Karpas-422 (cell line): Measurements from ENCODE around the gene CSRNP3. TPM values are rescaled to one million over a fixed set of nuclear protein-coding genes. Genes with fewer than 3 reads are reported as not detected.
A peak's percentile ranks its signal among the peaks of the same experiment; 100 is the strongest.

Experiments used
- DNase-seq: peaks from one replicate; pipeline ENCODE4 v3.0.0-alpha.2; 2015
- H2AFZ ChIP-seq: fragments of 200-600 bp; sonication (generic); 2 replicates; pipeline ENCODE4 v1.6.1; 2014; ENCODE audit warnings: antibody characterized with exemption, low read length, mixed read lengths
- H3K27ac ChIP-seq: fragments of 200-600 bp; sonication (generic); 2 replicates; pipeline ENCODE4 v1.5.1; 2014; ENCODE audit warnings: mild to moderate bottlenecking, low read length, moderate library complexity
- H3K27me3 ChIP-seq: fragments of 200-600 bp; sonication (generic); 2 replicates; pipeline ENCODE4 v1.6.1; 2014; ENCODE audit warnings: low read length, mixed read lengths
- H3K36me3 ChIP-seq: fragments of 200-600 bp; sonication (generic); 2 replicates; pipeline ENCODE4 v1.6.1; 2014; ENCODE audit warnings: low read length, mixed read lengths; ENCODE audit not compliant: insufficient read depth
- H3K4me1 ChIP-seq: fragments of 200-600 bp; sonication (generic); 2 replicates; pipeline ENCODE4 v1.6.1; 2014; ENCODE audit warnings: mild to moderate bottlenecking, low read length, mixed read lengths
- H3K4me2 ChIP-seq: fragments of 200-600 bp; sonication (generic); 2 replicates; pipeline ENCODE4 v1.6.1; 2014; ENCODE audit warnings: low read length, low read depth, mild to moderate bottlenecking; ENCODE audit not compliant: poor library complexity, severe bottlenecking
- H3K4me3 ChIP-seq: fragments of 200-600 bp; sonication (generic); 2 replicates; pipeline ENCODE4 v1.5.1; 2014; ENCODE audit warnings: mild to moderate bottlenecking, antibody characterized with exemption, low read length, mixed read lengths
- H3K79me2 ChIP-seq: fragments of 200-600 bp; sonication (generic); 2 replicates; pipeline ENCODE4 v1.6.1; 2014; ENCODE audit warnings: mild to moderate bottlenecking, low read length, mixed read lengths
- H3K9ac ChIP-seq: fragments of 200-600 bp; sonication (generic); 2 replicates; pipeline ENCODE4 v1.6.0; 2014; ENCODE audit warnings: low read length
- H3K9me2 ChIP-seq: fragments of 200-600 bp; sonication (generic), shearing (Covaris generic); replicated peaks from 2 replicates; pipeline ENCODE4 v1.6.0; 2014; ENCODE audit warnings: mild to moderate bottlenecking, low read length, moderate library complexity; ENCODE audit not compliant: insufficient read depth
- H3K9me3 ChIP-seq: fragments of 300-700, 200-600 bp; sonication (generic); 2 replicates; pipeline ENCODE4 v1.6.1; 2014; ENCODE audit warnings: low read length, mixed read lengths
- H4K20me1 ChIP-seq: fragments of 200-600 bp; sonication (generic); 2 replicates; pipeline ENCODE4 v1.6.1; 2014; ENCODE audit warnings: mild to moderate bottlenecking, antibody characterized with exemption, low read length, low read depth; ENCODE audit not compliant: insufficient read depth
- total RNA-seq: library from RNA; depleted of rRNA; stranded (reverse); fragments of >200 nt; shearing (Covaris generic); gene quantifications from 2 replicates; pipeline ENCODE4 v1.2.3, GENCODE V29; 2014; ENCODE audit warnings: low replicate concordance

Gene CSRNP3
- total RNA-seq, 1 experiment from 2014 or later: 16.8 TPM

- no peak for DNase-seq
Observed at GRCh38 chr2:165623783-165624469, 154.4 kb downstream of the CSRNP3 start.

GRCh38 chr2:165624470-165624800 is 154.9 kb downstream of the CSRNP3 start:
- no peak overlapping the region; the same call in 1 of the 2 replicates for H3K27ac ChIP-seq
- H3K79me2 ChIP-seq: peaks cover 14% of the 10 kb centered on the region; the same call in 1 of the 2 replicates
- H3K4me1 ChIP-seq: peaks cover 28% of the 10 kb centered on the region
- no peak for DNase-seq
- no peaks in the 10 kb centered on the region for H4K20me1 ChIP-seq
- H3K9me3 ChIP-seq: no peaks in the 10 kb centered on the region
- H3K36me3 ChIP-seq: no peaks in the 10 kb centered on the region
- no peaks in the 10 kb centered on the region for H3K9me2 ChIP-seq
- no peak overlapping the region for H3K4me3 ChIP-seq
- H2AFZ ChIP-seq: no peak overlapping the region
- no peak overlapping the region for H3K9ac ChIP-seq
- H3K27me3 ChIP-seq: no peaks in the 10 kb centered on the region
- no peak overlapping the region for H3K4me2 ChIP-seq

More at GRCh38 chr2:165623783-165624469, 154.4 kb downstream of the CSRNP3 start:
- Histone ChIP-seq H3K79me2 (peaks cover 16% of the 10 kb centered on the region; the same call in 1 of the 2 replicates), H3K9ac (no peak overlapping the region), H3K36me3 (no peaks in the 10 kb centered on the region), H3K9me2 (no peaks in the 10 kb centered on the region), H3K27ac (no peak overlapping the region; the same call in 1 of the 2 replicates), H3K27me3 (no peaks in the 10 kb centered on the region), H2AFZ (no peak overlapping the region), H3K4me2 (no peak overlapping the region), H3K9me3 (no peaks in the 10 kb centered on the region), H3K4me1 (peaks cover 28% of the 10 kb centered on the region), H4K20me1 (no peaks in the 10 kb centered on the region), H3K4me3 (no peak overlapping the region)

DNA sequence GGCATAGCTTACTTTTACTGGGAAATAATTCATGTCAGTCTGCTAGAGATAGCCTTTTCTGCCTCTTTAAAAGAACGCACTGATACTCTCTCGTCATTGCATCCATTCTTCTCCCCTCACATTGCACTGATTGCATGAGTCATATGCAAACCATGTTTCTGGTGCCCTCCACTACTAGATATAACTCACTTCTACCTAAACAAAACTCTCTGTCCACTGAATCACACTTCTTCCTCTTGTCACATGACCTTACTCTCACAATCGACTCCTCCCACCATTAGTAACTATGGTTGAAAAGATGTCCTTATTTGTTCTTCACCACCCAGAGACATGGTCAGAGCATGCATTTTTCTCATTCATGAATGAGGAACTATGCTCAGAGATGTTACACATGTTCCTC is 158.0 kb downstream of the CSRNP3 start:
- Histone ChIP-seq H3K27ac (peak overlapping the region; percentile 53), H3K79me2 (peaks cover 3% of the 10 kb centered on the region; the same call in 1 of the 2 replicates), H2AFZ (no peak overlapping the region), H3K4me3 (no peak overlapping the region), H3K4me1 (peaks cover 20% of the 10 kb centered on the region), H3K9me2 (no peaks in the 10 kb centered on the region), H3K9me3 (no peaks in the 10 kb centered on the region), H3K4me2 (peak overlapping the region; percentile 8), H4K20me1 (no peaks in the 10 kb centered on the region), H3K9ac (no peak overlapping the region; the same call in 1 of the 2 replicates), H3K36me3 (no peaks in the 10 kb centered on the region), H3K27me3 (no peaks in the 10 kb centered on the region)
- DNase-seq: peak; percentile 80

DNA sequence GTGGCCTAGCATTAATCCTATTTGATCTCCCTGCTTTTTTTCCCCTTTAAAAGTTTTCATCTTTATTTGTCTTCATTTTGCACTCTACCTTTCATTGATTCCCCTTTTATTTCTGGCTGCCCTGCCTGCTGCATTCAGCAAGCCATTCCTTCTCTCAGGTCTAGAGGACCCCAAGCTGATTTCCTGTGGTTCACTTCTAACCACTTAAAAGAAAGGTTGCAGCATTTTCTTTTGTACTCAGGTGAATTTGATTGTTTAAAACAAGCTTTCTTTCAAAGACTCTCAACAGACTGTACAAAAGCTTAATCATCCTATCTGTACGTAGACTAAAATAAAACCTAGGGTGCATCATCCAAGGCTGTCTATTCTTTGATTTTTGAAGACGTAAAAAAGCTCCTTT is 160.3 kb downstream of the CSRNP3 start:
- Histone ChIP-seq H3K4me2 (no peak overlapping the region), H3K9ac (no peak overlapping the region), H3K9me2 (no peaks in the 10 kb centered on the region), H3K36me3 (no peaks in the 10 kb centered on the region), H2AFZ (no peak overlapping the region), H3K27me3 (no peaks in the 10 kb centered on the region), H3K79me2 (no peaks in the 10 kb centered on the region; the same call in 1 of the 2 replicates), H3K27ac (no peak overlapping the region), H3K4me1 (peaks cover 23% of the 10 kb centered on the region), H3K9me3 (no peaks in the 10 kb centered on the region), H4K20me1 (no peaks in the 10 kb centered on the region), H3K4me3 (no peak overlapping the region)
- no peak for DNase-seq

DNA sequence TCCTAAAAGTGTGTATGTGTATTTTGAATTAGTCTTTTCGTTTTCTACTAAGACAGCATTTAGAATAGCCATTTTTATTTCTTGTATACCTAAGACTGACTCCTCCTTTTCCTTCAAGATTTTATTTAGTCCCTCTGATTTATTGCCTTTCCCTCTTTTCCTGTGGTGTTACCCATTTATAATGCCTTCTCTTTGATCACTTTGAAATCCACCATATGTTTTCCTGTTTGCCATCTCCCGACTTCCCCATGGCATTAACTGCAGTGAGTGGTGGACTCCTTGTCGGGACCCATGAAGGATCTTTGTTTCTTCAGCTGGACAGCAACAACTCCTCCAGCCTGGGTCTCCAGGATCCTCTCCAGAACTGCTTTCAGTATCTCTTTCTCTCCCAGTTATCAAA is 160.7 kb downstream of the CSRNP3 start:
- no peak overlapping the region for H2AFZ ChIP-seq
- no peak for DNase-seq
- no peak overlapping the region for H3K4me3 ChIP-seq
- H3K36me3 ChIP-seq: no peaks in the 10 kb centered on the region
- H3K27me3 ChIP-seq: no peaks in the 10 kb centered on the region
- no peaks in the 10 kb centered on the region for H3K9me3 ChIP-seq
- H3K9ac ChIP-seq: no peak overlapping the region
- H3K27ac ChIP-seq: no peak overlapping the region
- no peaks in the 10 kb centered on the region for H3K9me2 ChIP-seq
- no peak overlapping the region for H3K4me2 ChIP-seq
- H3K4me1 ChIP-seq: peaks cover 23% of the 10 kb centered on the region
- no peaks in the 10 kb centered on the region; the same call in 1 of the 2 replicates for H3K79me2 ChIP-seq
- no peaks in the 10 kb centered on the region for H4K20me1 ChIP-seq

- H4K20me1 ChIP-seq: no peaks in the 10 kb centered on the region
- H3K79me2 ChIP-seq: peaks cover 3% of the 10 kb centered on the region; the same call in 1 of the 2 replicates
- peaks cover 21% of the 10 kb centered on the region for H3K4me1 ChIP-seq
- H3K4me3 ChIP-seq: no peak overlapping the region
- DNase-seq: no peak
- no peaks in the 10 kb centered on the region for H3K36me3 ChIP-seq
- H3K4me2 ChIP-seq: no peak overlapping the region
- H3K9me3 ChIP-seq: no peaks in the 10 kb centered on the region
- H3K9me2 ChIP-seq: no peaks in the 10 kb centered on the region
- H2AFZ ChIP-seq: no peak overlapping the region
- H3K27me3 ChIP-seq: no peaks in the 10 kb centered on the region
- H3K27ac ChIP-seq: no peak overlapping the region
- no peak overlapping the region for H3K9ac ChIP-seq
Observed at GRCh38 chr2:165631089-165631488, 161.6 kb downstream of the CSRNP3 start.

GRCh38 chr2:165632594-165632993 is 163.1 kb downstream of the CSRNP3 start:
- Histone ChIP-seq H3K36me3 (no peaks in the 10 kb centered on the region), H2AFZ (no peak overlapping the region), H4K20me1 (no peaks in the 10 kb centered on the region), H3K27me3 (no peaks in the 10 kb centered on the region), H3K4me2 (no peak overlapping the region), H3K4me3 (no peak overlapping the region), H3K27ac (no peak overlapping the region), H3K79me2 (peaks cover 12% of the 10 kb centered on the region), H3K9me3 (no peaks in the 10 kb centered on the region), H3K9me2 (no peaks in the 10 kb centered on the region), H3K9ac (no peak overlapping the region), H3K4me1 (peaks cover 6% of the 10 kb centered on the region)
- DNase-seq: no peak

GRCh38 chr2:165633431-165633830 is 163.9 kb downstream of the CSRNP3 start:
- Histone ChIP-seq H2AFZ (no peak overlapping the region), H3K4me3 (no peak overlapping the region), H3K79me2 (peaks cover 12% of the 10 kb centered on the region), H3K9me3 (no peaks in the 10 kb centered on the region), H3K4me2 (no peak overlapping the region), H3K27me3 (no peaks in the 10 kb centered on the region), H3K36me3 (no peaks in the 10 kb centered on the region), H4K20me1 (no peaks in the 10 kb centered on the region), H3K9me2 (no peaks in the 10 kb centered on the region), H3K9ac (no peak overlapping the region), H3K4me1 (peaks cover 4% of the 10 kb centered on the region; the same call in 1 of the 2 replicates), H3K27ac (no peak overlapping the region)
- no peak for DNase-seq
